Stimulated activated CD8-positive, alpha-beta memory T cell treated with anti-CD3 and anti-CD28 coated beads, Interleukin-7, amount 100 ng/mL, for 24 hours (primary cell): Measurements from ENCODE around the gene STEAP3.

Source experiments
- DNase-seq: peaks from one replicate; pipeline ENCODE4 v3.0.0-alpha.2; 2020; ENCODE audit warnings: low read depth

The STEAP3 gene

DNA sequence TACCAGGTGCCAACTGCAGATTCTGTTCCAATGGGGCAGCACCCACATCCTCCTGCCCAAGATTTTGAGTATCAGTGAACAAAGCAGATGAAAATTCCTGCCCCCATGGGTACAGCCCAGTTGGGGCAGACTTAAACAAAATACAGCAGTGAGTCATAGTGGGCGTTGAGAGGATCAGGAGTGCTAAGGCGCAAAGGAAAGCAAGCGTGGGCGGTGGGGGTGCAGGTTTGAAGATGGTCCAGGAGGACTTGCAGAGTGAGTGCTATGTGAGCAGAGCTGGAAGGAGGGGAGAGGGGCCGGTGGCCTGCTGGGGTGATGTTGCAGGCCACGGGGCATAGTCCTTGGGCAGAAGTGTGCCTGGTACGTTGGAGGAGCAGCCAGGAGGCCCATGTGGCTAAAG is 24.7 kb downstream of the STEAP3 start:
- no peak for DNase-seq

DNA sequence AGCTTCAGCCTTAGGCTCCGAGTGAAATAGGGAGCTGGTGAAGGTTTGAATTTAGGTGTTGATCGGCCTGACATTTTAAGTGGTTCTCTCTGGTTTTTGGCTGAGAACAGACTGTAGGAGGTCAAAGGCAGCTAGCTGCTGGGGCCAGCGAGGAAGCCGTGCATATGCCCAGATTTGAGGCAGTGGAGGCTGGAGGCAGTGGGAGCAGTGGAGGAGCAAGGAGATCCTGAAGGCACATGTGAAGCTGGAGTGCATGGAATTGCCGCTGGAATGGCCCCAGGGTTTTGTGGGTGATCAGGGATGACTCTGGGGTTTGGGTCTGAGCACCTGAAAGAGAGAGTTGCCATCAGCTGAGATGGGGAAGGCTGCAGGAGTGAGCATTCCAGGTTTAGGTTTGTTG is 25.1 kb downstream of the STEAP3 start:
- no peak for DNase-seq

GRCh38 chr2:119249311-119249710 is 25.7 kb downstream of the STEAP3 start:
- DNase-seq, result no peak

DNA sequence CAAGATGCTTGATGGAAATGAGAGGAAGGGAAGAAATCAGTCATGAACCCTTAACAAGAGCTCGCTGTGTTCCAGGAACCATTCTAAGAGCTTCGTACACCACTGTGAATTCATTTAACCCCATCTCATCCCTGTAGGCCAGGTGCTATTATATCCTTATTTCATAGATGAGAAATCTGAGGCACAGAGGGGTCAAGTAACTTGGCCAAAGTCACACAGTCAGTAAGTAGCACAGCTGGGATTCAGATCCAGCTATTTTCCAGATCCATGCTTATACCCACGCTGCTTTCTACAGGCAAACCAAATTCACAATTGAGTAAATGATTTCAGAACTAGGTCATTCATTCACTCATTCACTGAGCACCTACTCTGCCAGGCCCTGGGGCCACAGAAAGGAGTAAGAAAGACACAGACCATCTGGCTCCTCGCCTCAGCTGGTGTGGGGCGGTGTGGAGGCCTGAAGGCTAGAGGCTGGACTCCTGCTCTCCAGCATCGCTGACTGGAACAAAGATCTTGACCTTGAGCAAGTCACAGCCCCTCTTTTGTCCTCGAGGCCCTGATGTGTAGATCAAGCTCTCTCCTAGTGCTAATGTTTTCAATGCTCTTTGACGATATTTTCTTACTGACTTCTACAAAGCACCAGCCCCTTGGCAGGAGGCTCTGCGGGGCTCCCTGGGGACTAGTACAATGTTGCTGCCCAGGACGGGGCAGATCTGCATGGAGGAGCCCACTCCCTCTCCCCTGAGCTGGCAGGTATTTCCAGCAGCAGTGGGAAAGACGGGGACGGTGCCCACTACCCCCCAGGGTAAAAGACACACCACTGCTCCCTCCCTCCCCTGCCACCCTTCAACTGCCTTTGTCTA is 26.5 kb downstream of the STEAP3 start:
- DNase-seq, result no peak

- no peak for DNase-seq
Observed at GRCh38 chr2:119250718-119251290, 27.2 kb downstream of the STEAP3 start.

- DNase-seq, result no peak
Observed at GRCh38 chr2:119251652-119252051, 28.0 kb downstream of the STEAP3 start.

GRCh38 chr2:119252186-119253113 is 28.8 kb downstream of the STEAP3 start:
- DNase-seq, result no peak

DNA sequence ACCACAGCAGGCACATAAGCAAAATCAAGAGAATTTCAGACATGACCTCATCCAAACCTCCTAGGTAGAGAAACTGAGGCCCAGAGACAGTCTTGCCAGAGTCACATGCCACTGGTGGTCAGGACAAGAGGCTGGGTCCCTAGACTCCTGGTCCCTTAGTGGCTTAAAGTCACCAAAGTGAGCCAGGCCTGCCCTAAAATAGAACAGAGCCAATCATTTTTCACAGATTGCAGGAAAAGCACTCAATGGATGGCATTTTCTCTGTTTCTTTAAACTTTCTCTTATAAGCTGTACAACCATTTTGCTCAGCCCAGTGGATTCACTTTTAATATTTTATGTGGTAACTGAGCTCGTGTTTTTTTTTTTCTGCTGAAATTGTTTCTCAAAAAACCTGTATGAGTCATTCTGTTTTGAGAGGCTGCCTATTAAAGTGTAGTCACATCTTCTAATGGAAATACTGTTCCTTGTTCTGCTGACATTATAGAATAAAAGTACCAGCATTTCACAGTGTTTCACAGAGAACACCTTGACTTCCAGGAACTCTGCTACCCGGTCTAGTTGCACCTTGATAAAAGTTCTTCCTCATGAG is 29.6 kb downstream of the STEAP3 start:
- no peak for DNase-seq

- DNase-seq, result no peak
Observed at GRCh38 chr2:119253760-119254600, 30.3 kb downstream of the STEAP3 start.

GRCh38 chr2:119254601-119255080 is 31.0 kb downstream of the STEAP3 start:
- DNase-seq, result no peak

DNA sequence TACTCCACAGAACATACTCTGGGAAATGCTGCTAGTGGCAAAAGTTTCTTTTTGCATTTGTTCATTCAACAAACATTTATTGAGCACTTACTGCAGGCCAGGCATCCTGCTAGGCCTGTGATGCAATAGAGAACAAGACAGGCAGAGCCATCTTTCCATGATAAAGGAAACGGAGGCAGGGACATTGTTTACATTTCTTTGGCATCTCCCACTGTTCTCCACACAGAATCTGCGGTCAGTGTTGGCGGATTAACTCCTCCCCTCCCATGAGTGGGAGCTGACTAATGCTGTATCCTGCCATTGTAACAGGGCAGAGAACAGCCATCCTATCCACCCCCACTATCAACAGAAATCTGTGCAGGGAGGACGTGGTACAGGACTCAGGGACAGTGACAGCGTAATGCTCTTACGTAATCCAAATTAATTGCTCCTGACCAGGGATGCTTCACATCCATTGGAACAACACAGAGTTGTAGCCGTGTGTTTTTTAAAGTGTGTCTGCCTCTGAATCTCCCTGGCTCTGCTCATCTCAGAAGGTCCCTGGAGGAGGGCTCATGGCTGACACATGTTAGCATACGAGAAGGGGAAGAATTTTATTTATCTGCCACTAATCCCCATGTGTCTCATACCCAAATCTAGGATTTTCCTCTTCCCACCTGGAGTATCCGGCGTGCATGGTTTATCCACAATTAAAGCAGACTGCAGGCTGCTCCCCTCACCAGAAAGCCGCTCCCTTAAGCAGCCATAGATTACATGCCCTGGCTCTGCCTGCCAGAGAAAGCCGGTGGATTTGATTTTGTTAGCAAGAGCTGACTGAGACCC is 32.3 kb downstream of the STEAP3 start:
- no peak for DNase-seq

GRCh38 chr2:119256582-119256921 is 32.9 kb downstream of the STEAP3 start:
- no peak for DNase-seq

GRCh38 chr2:119257198-119257597 is 33.6 kb downstream of the STEAP3 start:
- no peak for DNase-seq

- DNase-seq, result no peak
Observed at GRCh38 chr2:119259296-119259860, 35.7 kb downstream of the STEAP3 start.

GRCh38 chr2:119260646-119261492 is 37.2 kb downstream of the STEAP3 start:
- DNase-seq, result no peak

- no peak for DNase-seq
Observed at GRCh38 chr2:119261493-119262225, 38.0 kb downstream of the STEAP3 start.

DNA sequence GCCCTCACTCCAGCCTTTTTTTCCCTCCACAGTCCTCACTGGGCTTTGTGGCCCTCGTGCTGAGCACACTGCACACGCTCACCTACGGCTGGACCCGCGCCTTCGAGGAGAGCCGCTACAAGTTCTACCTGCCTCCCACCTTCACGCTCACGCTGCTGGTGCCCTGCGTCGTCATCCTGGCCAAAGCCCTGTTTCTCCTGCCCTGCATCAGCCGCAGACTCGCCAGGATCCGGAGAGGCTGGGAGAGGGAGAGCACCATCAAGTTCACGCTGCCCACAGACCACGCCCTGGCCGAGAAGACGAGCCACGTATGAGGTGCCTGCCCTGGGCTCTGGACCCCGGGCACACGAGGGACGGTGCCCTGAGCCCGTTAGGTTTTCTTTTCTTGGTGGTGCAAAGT is 39.4 kb downstream of the STEAP3 start:
- DNase-seq, result no peak

DNA sequence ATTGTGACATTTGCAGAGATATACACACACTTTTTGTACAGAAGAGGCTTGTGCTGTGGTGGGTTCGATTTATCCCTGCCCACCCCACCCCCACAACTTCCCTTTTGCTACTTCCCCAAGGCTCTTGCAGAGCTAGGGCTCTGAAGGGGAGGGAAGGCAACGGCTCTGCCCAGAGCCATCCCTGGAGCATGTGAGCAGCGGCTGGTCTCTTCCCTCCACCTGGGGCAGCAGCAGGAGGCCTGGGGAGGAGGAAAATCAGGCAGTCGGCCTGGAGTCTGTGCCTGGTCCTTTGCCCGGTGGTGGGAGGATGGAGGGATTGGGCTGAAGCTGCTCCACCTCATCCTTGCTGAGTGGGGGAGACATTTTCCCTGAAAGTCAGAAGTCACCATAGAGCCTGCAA is 40.0 kb downstream of the STEAP3 start:
- DNase-seq, result no peak
